Measurements from ENCODE around the gene LINGO4. TPM values are rescaled to one million over a fixed set of nuclear protein-coding genes. Genes with fewer than 3 reads are reported as not detected.

LINGO4 gene
- total RNA-seq, 1 donor from 2014 or later: not detected

GRCh38 chr1:151843398-151843797, 38.2 kb upstream of the LINGO4 start:
- Mint-ChIP-seq H3K4me3 (ENCODE audit: unreplicated experiment) (no peak overlapping the region), H3K27me3 (ENCODE audit: unreplicated experiment) (peaks cover 64% of the 10 kb centered on the region), H3K27ac (ENCODE audit: unreplicated experiment) (no peak overlapping the region), H3K4me1 (ENCODE audit: unreplicated experiment) (peaks cover 9% of the 10 kb centered on the region), H3K9me3 (ENCODE audit: unreplicated experiment) (no peaks in the 10 kb centered on the region), H3K36me3 (ENCODE audit: unreplicated experiment) (no peaks in the 10 kb centered on the region)
- no peak for TF ChIP-seq CTCF (IDR thresholded peaks at IDR 0.05)
- DNase-seq (ENCODE audit: extremely low spot score, unreplicated experiment): no peak

- Mint-ChIP-seq H3K27ac (ENCODE audit: unreplicated experiment) (no peak overlapping the region), H3K4me3 (ENCODE audit: unreplicated experiment) (no peak overlapping the region), H3K36me3 (ENCODE audit: unreplicated experiment) (no peaks in the 10 kb centered on the region), H3K27me3 (ENCODE audit: unreplicated experiment) (peaks cover 70% of the 10 kb centered on the region), H3K4me1 (ENCODE audit: unreplicated experiment) (peaks cover 12% of the 10 kb centered on the region), H3K9me3 (ENCODE audit: unreplicated experiment) (no peaks in the 10 kb centered on the region)
- no peak for TF ChIP-seq CTCF (IDR thresholded peaks at IDR 0.05)
- DNase-seq (ENCODE audit: extremely low spot score, unreplicated experiment): no peak
Measured at GRCh38 chr1:151841141-151841540, 35.9 kb upstream of the LINGO4 start.

GRCh38 chr1:151840421-151840820, 35.2 kb upstream of the LINGO4 start:
- H3K36me3 Mint-ChIP-seq (ENCODE audit: unreplicated experiment): no peaks in the 10 kb centered on the region
- no peak overlapping the region for H3K4me3 Mint-ChIP-seq (ENCODE audit: unreplicated experiment)
- no peak overlapping the region for H3K27ac Mint-ChIP-seq (ENCODE audit: unreplicated experiment)
- H3K9me3 Mint-ChIP-seq (ENCODE audit: unreplicated experiment): no peaks in the 10 kb centered on the region
- TF ChIP-seq CTCF (IDR thresholded peaks at IDR 0.05): no peak
- peaks cover 72% of the 10 kb centered on the region for H3K27me3 Mint-ChIP-seq (ENCODE audit: unreplicated experiment)
- no peak for DNase-seq (ENCODE audit: extremely low spot score, unreplicated experiment)
- peaks cover 12% of the 10 kb centered on the region for H3K4me1 Mint-ChIP-seq (ENCODE audit: unreplicated experiment)

- TF ChIP-seq CTCF (IDR thresholded peaks at IDR 0.05): no peak
- H3K4me1 Mint-ChIP-seq (ENCODE audit: unreplicated experiment): peaks cover 12% of the 10 kb centered on the region
- H3K36me3 Mint-ChIP-seq (ENCODE audit: unreplicated experiment): no peaks in the 10 kb centered on the region
- H3K9me3 Mint-ChIP-seq (ENCODE audit: unreplicated experiment): no peaks in the 10 kb centered on the region
- H3K4me3 Mint-ChIP-seq (ENCODE audit: unreplicated experiment): peak within 1 kb of the TSS; percentile 50
- DNase-seq (ENCODE audit: extremely low spot score, unreplicated experiment): no peak
- no peak within 1 kb of the TSS for H3K27ac Mint-ChIP-seq (ENCODE audit: unreplicated experiment)
- peaks cover 68% of the 10 kb centered on the region for H3K27me3 Mint-ChIP-seq (ENCODE audit: unreplicated experiment)
Measured at GRCh38 chr1:151839457-151840403, 34.5 kb upstream of the LINGO4 start, which contains the start of gene C2CD4D. TSS of gene C2CD4D (minus strand) at chr1:151839820. CDS start at chr1:151838989, 831 bp downstream.

GRCh38 chr1:151839082-151839412, 33.8 kb upstream of the LINGO4 start:
- DNase-seq (ENCODE audit: extremely low spot score, unreplicated experiment): no peak
- peak overlapping the region; percentile 26 for H3K4me3 Mint-ChIP-seq (ENCODE audit: unreplicated experiment)
- H3K4me1 Mint-ChIP-seq (ENCODE audit: unreplicated experiment): peaks cover 12% of the 10 kb centered on the region
- H3K36me3 Mint-ChIP-seq (ENCODE audit: unreplicated experiment): no peaks in the 10 kb centered on the region
- no peak for TF ChIP-seq CTCF (IDR thresholded peaks at IDR 0.05)
- H3K9me3 Mint-ChIP-seq (ENCODE audit: unreplicated experiment): no peaks in the 10 kb centered on the region
- H3K27me3 Mint-ChIP-seq (ENCODE audit: unreplicated experiment): peaks cover 62% of the 10 kb centered on the region
- H3K27ac Mint-ChIP-seq (ENCODE audit: unreplicated experiment): no peak overlapping the region

All from osteocyte (in vitro differentiated cells).